ENCODE measurements around the gene NAA15. TPM values are rescaled to one million over a fixed set of nuclear protein-coding genes. Genes with fewer than 3 reads are reported as not detected.
"Not testable (repeated sequence)": the region's sequence is repeated elsewhere in the genome, so short reads cannot be mapped to it uniquely, and the experiment has no call there.

Gene NAA15
- total RNA-seq, result 24.0 and 29.5 TPM in 2 replicates

GRCh38 chr4:139301113-139301820 lies at the start of gene NAA15:
NAA15 (plus strand) TSS chr4:139301505; CDS start chr4:139301778, 273 bp downstream.
- peak; percentile 90 for DNase-seq (ENCODE audit: extremely low read depth, low read depth, low spot score)

- no peak for DNase-seq (ENCODE audit: extremely low read depth, low read depth, low spot score)
These were observed 48.3 kb upstream of the NAA15 start for GRCh38 chr4:139253046-139253445.

- DNase-seq (ENCODE audit: extremely low read depth, low read depth, low spot score), result no peak
These were observed 47.6 kb upstream of the NAA15 start for GRCh38 chr4:139253713-139254112.

GRCh38 chr4:139255581-139255980 lies 45.7 kb upstream of the NAA15 start:
- DNase-seq (ENCODE audit: extremely low read depth, low read depth, low spot score), result not testable (repeated sequence)

- no peak for DNase-seq (ENCODE audit: extremely low read depth, low read depth, low spot score)
These were observed 45.0 kb upstream of the NAA15 start for GRCh38 chr4:139256349-139256748.

- DNase-seq (ENCODE audit: extremely low read depth, low read depth, low spot score), result no peak
These were observed 35.7 kb upstream of the NAA15 start for GRCh38 chr4:139265654-139266053.

- DNase-seq (ENCODE audit: extremely low read depth, low read depth, low spot score), result no peak
These were observed 35.1 kb upstream of the NAA15 start for GRCh38 chr4:139266208-139266582.

- no peak for DNase-seq (ENCODE audit: extremely low read depth, low read depth, low spot score)
These were observed 34.6 kb upstream of the NAA15 start for GRCh38 chr4:139266583-139267257.

- DNase-seq (ENCODE audit: extremely low read depth, low read depth, low spot score), result no peak
These were observed 34.0 kb upstream of the NAA15 start for GRCh38 chr4:139267301-139267700.

GRCh38 chr4:139273835-139274234 lies 27.5 kb upstream of the NAA15 start:
- DNase-seq (ENCODE audit: extremely low read depth, low read depth, low spot score), result no peak

GRCh38 chr4:139274790-139275189 lies 26.5 kb upstream of the NAA15 start:
- DNase-seq (ENCODE audit: extremely low read depth, low read depth, low spot score), result no peak

GRCh38 chr4:139275281-139275735 lies 26.0 kb upstream of the NAA15 start:
- DNase-seq (ENCODE audit: extremely low read depth, low read depth, low spot score), result no peak

- no peak for DNase-seq (ENCODE audit: extremely low read depth, low read depth, low spot score)
These were observed 22.8 kb upstream of the NAA15 start for GRCh38 chr4:139278485-139278884.

- DNase-seq (ENCODE audit: extremely low read depth, low read depth, low spot score), result no peak
These were observed 22.2 kb upstream of the NAA15 start for GRCh38 chr4:139278912-139279759.

- no peak for DNase-seq (ENCODE audit: extremely low read depth, low read depth, low spot score)
These were observed 21.3 kb upstream of the NAA15 start, which contains the start of gene MGARP for GRCh38 chr4:139279760-139280620. MGARP (minus strand) TSS chr4:139280225; CDS start chr4:139280158, 67 bp downstream.

GRCh38 chr4:139282065-139282720 lies 19.1 kb upstream of the NAA15 start:
- no peak for DNase-seq (ENCODE audit: extremely low read depth, low read depth, low spot score)

GRCh38 chr4:139282721-139283075 lies 18.6 kb upstream of the NAA15 start:
- no peak for DNase-seq (ENCODE audit: extremely low read depth, low read depth, low spot score)

GRCh38 chr4:139286186-139286698 lies 15.1 kb upstream of the NAA15 start:
- no peak for DNase-seq (ENCODE audit: extremely low read depth, low read depth, low spot score)

- DNase-seq (ENCODE audit: extremely low read depth, low read depth, low spot score), result peak; percentile 68
These were observed 5.9 kb upstream of the NAA15 start for GRCh38 chr4:139295206-139295941.
